Sigmoid colon (tissue), 7 donors: ENCODE measurements around the gene SLC4A11. TPM values are rescaled to one million over a fixed set of nuclear protein-coding genes. Genes with fewer than 3 reads are reported as not detected.

Experiments used
- DNase-seq: peaks from one replicate; pipeline ENCODE4 v3.0.0-alpha.2; 2019
- H3K27ac ChIP-seq, 4 donors: fragments of 200-600 bp; sonication (generic); one replicate each; pipeline ENCODE4 v1.5.1; 2016 to 2019; ENCODE audit warnings: mild to moderate bottlenecking in 1 of 4
- H3K27me3 ChIP-seq, 3 donors: fragments of 200-600 bp; sonication (generic); one replicate each; pipeline ENCODE4 v1.5.1; 2019; ENCODE audit warnings: mild to moderate bottlenecking in 1 of 3
- H3K36me3 ChIP-seq, 4 donors: fragments of 200-600 bp; sonication (generic); one replicate each; pipeline ENCODE4 v1.5.1; 2016 to 2019
- H3K4me1 ChIP-seq, 4 donors: fragments of 200-600 bp; sonication (generic); one replicate each; pipeline ENCODE4 v1.5.1; 2017 to 2019
- H3K4me3 ChIP-seq, 4 donors: fragments of 200-600 bp; sonication (generic); one replicate each; pipeline ENCODE4 v1.5.1; 2017 to 2019; ENCODE audit warnings: mild to moderate bottlenecking in 2 of 4, moderate library complexity in 1 of 4
- H3K9me3 ChIP-seq, 4 donors: fragments of 200-600 bp in 3 of 4; sonication (generic) in 3 of 4; one replicate each; pipeline versions ENCODE4 v1.5.1 to v1.6.1; 2013 to 2019
- EP300 ChIP-seq, 4 donors: sonication (generic); formaldehyde crosslinking; IDR thresholded peaks; one replicate each; pipeline ENCODE4 v1.6.1; 2017; ENCODE audit warnings: antibody characterized with exemption in 4 of 4
- POLR2A ChIP-seq, 2 donors: fragments of 450-650 bp; IDR thresholded peaks; one replicate each; pipeline ENCODE4 v1.6.1; 2016; ENCODE audit warnings: antibody characterized with exemption in 2 of 2, mild to moderate bottlenecking in 2 of 2, moderate library complexity in 2 of 2
- POLR2AphosphoS5 ChIP-seq, 4 donors: sonication (generic); formaldehyde crosslinking; IDR thresholded peaks; one replicate each; pipeline ENCODE4 v1.6.1; 2017; ENCODE audit warnings: antibody characterized with exemption in 4 of 4
- WGBS, 2 donors: extraction: QIAGEN DNeasy Blood & Tissue Kit; methylation state at CpG; one replicate each; pipeline ENCODE4 v1.1.7; 2013; 5-methylcytosine and 5-hydroxymethylcytosine counted together
- intact Hi-C: fragments of 100-400 bp; cut with DNase I; formaldehyde crosslinking; loops from one replicate; pipeline ENCODE4 v1.15.1; 2023
- polyA plus RNA-seq, 3 donors: library from polyadenylated mRNA; stranded (reverse); fragments of 200-250 nt; gene quantifications; one replicate each; pipeline ENCODE4 v1.2.3, GENCODE V29; 2013
- total RNA-seq, 4 donors: library from RNA; depleted of rRNA; stranded (reverse); fragments of >200 nt; gene quantifications; one replicate each; pipeline ENCODE4 v1.1.0, GENCODE V29; 2016
- TF ChIP-seq, protein P1 (sequence below), 4 experiments: fragments of 450-650 bp in 3 of 4; fragments of 200-600 bp in 1 of 4; IDR thresholded peaks; one replicate each; pipeline ENCODE4 v1.5.1; 2016 to 2019; ENCODE audit warnings: antibody characterized with exemption in 4 of 4, mild to moderate bottlenecking in 3 of 4, moderate library complexity in 2 of 4
- donor health status: healthy with polysubstance abuse.
- donor health status: Bipolar disorder and iron deficiency.
- donor health status: healthy.

Gene SLC4A11
- total and polyA plus RNA-seq, 7 donors: 0.36 to 2.1 TPM; not detected in 5

DNA sequence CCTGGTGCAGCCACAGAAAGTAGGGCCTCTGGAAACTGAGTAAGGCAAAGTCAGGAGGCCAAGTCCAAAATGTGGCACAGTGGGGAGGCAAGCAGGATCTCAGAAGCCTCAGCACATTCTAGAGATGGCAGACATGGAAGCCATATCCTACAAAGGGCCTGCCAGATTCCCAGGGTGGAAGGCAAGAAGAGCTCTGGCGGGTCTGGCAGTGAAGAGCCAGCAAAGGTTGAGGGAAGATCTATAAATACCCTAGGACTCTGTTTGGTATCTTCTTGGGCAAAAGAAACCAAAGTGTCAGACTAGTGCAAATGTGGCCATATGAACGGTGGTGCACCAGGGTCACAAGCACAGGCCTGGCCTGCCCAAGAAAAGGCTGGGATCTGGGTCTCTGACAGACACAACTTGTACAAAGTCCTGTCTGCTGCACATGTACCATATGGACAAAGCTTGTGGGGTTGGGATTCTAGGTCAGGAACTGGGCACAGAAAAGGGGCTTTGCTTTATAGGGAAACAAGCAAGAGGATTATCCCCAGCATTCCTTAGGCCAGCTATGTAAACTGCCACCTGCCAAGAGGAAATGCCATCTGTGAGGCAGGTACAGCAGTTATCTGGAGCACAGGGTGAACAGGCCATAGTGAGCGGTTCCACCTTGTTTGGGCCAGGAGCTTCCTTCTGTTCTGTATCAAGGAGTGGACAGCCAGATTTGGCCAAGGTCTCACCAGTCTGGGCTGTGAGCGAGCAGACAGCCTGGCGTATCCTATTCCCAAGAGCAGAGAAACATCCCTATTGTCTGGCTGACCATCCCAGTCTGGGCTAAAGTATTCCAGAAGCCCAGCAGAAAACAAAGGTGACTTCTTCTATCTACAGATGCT is 36.3 kb upstream of the SLC4A11 start:
- Histone ChIP-seq H3K4me3 (no peak overlapping the region), H3K27me3 (no peaks in the 10 kb centered on the region), H3K27ac (no peak overlapping the region), H3K9me3 (no peaks in the 10 kb centered on the region), H3K4me1 (no peaks in the 10 kb centered on the region), H3K36me3 (peaks cover 28 to 98% (median 46%) of the 10 kb centered on the region in 4 donors)
- intact Hi-C loops: no loop called here
- no peak for DNase-seq
- WGBS, 2 donors: 93 to 96% methylated on average over 5 of the region's 5 CpGs
- TF ChIP-seq, protein P1, sequence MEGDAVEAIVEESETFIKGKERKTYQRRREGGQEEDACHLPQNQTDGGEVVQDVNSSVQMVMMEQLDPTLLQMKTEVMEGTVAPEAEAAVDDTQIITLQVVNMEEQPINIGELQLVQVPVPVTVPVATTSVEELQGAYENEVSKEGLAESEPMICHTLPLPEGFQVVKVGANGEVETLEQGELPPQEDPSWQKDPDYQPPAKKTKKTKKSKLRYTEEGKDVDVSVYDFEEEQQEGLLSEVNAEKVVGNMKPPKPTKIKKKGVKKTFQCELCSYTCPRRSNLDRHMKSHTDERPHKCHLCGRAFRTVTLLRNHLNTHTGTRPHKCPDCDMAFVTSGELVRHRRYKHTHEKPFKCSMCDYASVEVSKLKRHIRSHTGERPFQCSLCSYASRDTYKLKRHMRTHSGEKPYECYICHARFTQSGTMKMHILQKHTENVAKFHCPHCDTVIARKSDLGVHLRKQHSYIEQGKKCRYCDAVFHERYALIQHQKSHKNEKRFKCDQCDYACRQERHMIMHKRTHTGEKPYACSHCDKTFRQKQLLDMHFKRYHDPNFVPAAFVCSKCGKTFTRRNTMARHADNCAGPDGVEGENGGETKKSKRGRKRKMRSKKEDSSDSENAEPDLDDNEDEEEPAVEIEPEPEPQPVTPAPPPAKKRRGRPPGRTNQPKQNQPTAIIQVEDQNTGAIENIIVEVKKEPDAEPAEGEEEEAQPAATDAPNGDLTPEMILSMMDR (IDR thresholded peaks at IDR 0.05): no peak
- TF ChIP-seq POLR2A (IDR thresholded peaks at IDR 0.05) (no peak), POLR2AphosphoS5 (IDR thresholded peaks at IDR 0.05) (no peak), EP300 (IDR thresholded peaks at IDR 0.05) (no peak)

DNA sequence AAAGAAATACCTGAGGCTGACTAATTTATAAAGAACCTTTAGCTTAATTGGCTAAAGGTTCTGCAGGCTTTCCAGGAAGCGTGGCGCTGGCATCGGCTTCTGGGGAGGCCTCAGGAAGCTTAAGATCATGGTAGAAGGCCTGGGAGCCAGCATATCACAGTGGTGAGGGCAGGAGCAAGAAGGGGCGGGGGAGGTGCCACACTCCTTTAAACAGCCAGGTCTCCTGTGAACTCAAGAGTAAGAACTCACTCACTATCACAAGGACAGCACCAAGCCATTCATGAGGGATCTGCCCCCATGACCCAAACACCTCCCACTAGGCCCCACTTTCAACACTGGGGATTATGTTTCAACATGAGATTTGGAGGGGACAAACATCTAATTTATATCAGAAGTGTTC is 34.4 kb upstream of the SLC4A11 start:
- no peak for DNase-seq
- Histone ChIP-seq H3K4me1 (no peaks in the 10 kb centered on the region), H3K27me3 (no peaks in the 10 kb centered on the region), H3K36me3 (peaks cover 15 to 95% (median 35%) of the 10 kb centered on the region in 4 donors), H3K27ac (no peak overlapping the region), H3K9me3 (no peaks in the 10 kb centered on the region), H3K4me3 (no peak overlapping the region)
- TF ChIP-seq POLR2A (IDR thresholded peaks at IDR 0.05): no peak
- no peak for TF ChIP-seq EP300 (IDR thresholded peaks at IDR 0.05)
- TF ChIP-seq POLR2AphosphoS5 (IDR thresholded peaks at IDR 0.05): no peak
- TF ChIP-seq, protein P1 (IDR thresholded peaks at IDR 0.05): no peak
- intact Hi-C loops: no loop called here
- WGBS, 2 donors: 93 to 95% methylated on average over 4 of the region's 4 CpGs

DNA sequence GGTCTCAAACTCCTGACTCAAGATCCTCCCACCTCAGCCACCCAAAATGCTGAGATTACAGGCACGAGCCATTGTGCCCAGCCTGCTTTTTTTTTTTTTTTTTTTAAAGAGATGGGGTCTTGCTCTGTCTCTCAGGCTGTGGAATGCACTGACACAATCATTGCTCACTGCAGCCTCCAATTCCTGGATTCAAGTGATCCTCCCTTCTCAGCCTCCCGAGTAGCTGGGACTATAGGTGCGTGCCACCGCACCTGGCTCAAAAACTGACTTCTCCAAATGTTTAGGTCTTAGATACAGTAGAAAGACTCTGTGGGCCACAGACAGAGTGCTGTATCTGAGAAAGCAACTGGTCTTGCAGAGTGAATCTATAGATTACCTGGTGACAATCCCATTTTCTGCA is 31.1 kb upstream of the SLC4A11 start:
- DNase-seq: no peak
- Histone ChIP-seq H3K27ac (no peak overlapping the region), H3K9me3 (no peaks in the 10 kb centered on the region), H3K36me3 (peaks cover 3 to 86% (median 38%) of the 10 kb centered on the region in 4 donors), H3K4me1 (no peaks in the 10 kb centered on the region), H3K27me3 (no peaks in the 10 kb centered on the region), H3K4me3 (no peak overlapping the region)
- intact Hi-C loops: no loop called here
- WGBS, 2 donors: 94 to 95% methylated on average over 4 of the region's 4 CpGs
- TF ChIP-seq POLR2AphosphoS5 (IDR thresholded peaks at IDR 0.05) (no peak), POLR2A (IDR thresholded peaks at IDR 0.05) (no peak), EP300 (IDR thresholded peaks at IDR 0.05) (no peak)
- TF ChIP-seq, protein P1 (IDR thresholded peaks at IDR 0.05): no peak

DNA sequence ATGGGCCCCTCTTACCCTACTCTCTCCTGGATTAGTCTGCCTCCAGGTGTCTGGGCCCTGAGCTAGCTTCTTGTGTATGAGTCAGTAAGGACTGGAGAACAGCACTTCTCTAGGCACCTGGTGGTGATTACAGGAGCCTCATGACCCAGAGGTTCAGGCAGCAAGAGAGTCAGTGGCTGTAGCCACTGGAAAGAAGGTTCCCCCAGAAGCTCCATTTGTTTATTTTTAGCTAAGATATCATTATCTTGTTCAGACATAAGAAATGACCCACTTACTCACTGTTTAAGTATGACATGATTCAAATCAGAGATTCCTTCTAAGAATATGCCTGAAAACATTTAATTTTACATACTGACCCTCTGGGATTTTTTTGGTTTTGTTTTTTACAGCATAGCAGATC is 23.6 kb upstream of the SLC4A11 start:
- DNase-seq: no peak
- H3K36me3 ChIP-seq: peaks cover 10 to 88% (median 47%) of the 10 kb centered on the region in 4 donors
- no peaks in the 10 kb centered on the region for H3K4me1 ChIP-seq
- no peak overlapping the region for H3K4me3 ChIP-seq
- TF ChIP-seq, protein P1 (IDR thresholded peaks at IDR 0.05): no peak
- no peak for TF ChIP-seq POLR2A (IDR thresholded peaks at IDR 0.05)
- no peak for TF ChIP-seq POLR2AphosphoS5 (IDR thresholded peaks at IDR 0.05)
- TF ChIP-seq EP300 (IDR thresholded peaks at IDR 0.05): no peak
- no peaks in the 10 kb centered on the region for H3K27me3 ChIP-seq
- H3K27ac ChIP-seq: no peak overlapping the region
- intact Hi-C loops: no loop called here
- H3K9me3 ChIP-seq: no peaks in the 10 kb centered on the region
